ENCODE data around the gene XIRP1.
"Not testable (repeated sequence)": the region's sequence is repeated elsewhere in the genome, so short reads cannot be mapped to it uniquely, and the experiment has no call there.

XIRP1 gene

DNA sequence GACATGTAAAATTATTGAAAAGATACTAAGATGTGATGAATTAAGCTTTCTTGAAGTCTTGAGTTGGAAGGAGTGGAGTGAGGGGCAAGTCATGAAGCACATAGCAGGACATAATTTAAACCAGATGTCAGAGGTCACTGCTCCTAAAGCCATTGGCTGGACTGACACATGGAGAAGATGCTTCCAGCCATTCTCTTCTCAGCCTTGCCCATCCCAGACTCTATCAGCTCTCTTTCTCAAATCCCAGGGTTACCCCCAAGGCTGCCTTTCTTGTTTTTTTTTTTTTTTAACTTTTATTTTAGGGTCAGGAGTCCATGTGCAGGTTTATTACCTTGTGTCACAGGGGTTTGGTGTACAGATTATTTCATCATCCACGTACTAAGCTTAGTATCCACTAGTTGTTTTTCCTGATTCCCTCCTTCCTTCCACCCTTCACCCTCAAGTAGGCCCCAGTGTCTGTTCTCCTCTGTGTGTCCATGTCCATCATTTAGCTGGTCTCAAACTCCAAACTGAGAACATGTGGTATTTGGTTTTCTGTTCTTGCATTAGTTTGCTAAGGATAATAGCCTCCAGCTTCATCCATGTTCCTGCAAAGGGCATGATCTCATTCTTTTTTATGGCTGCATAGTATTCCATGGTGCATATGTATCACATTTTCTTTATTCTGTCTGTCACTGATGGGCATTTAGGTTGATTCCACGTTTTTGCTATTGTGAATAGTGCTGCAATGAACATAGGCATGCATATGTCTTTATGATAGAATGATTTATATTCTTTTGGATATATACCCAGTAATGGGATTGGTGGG lies 18.9 kb downstream of the XIRP1 start:
- ChIA-PET POLR2A (no interaction called here), CTCF (interaction anchor here (0.8 to 1.8 kb wide), 5 partner anchors 16 to 115 kb away, joined by 3 to 8 read pairs (median 4); no protein-coding TSS in a partner anchor)
- DNase-seq (ENCODE audit: low read depth, low spot score), result no peak
- H3K4me3 ChIP-seq (ENCODE audit: low read depth, low read length), result no peak overlapping the region
- TF ChIP-seq, protein P1, sequence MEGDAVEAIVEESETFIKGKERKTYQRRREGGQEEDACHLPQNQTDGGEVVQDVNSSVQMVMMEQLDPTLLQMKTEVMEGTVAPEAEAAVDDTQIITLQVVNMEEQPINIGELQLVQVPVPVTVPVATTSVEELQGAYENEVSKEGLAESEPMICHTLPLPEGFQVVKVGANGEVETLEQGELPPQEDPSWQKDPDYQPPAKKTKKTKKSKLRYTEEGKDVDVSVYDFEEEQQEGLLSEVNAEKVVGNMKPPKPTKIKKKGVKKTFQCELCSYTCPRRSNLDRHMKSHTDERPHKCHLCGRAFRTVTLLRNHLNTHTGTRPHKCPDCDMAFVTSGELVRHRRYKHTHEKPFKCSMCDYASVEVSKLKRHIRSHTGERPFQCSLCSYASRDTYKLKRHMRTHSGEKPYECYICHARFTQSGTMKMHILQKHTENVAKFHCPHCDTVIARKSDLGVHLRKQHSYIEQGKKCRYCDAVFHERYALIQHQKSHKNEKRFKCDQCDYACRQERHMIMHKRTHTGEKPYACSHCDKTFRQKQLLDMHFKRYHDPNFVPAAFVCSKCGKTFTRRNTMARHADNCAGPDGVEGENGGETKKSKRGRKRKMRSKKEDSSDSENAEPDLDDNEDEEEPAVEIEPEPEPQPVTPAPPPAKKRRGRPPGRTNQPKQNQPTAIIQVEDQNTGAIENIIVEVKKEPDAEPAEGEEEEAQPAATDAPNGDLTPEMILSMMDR (IDR thresholded peaks at IDR 0.05; ENCODE audit: insufficient read depth, low read length, missing control alignments), result no peak

DNA sequence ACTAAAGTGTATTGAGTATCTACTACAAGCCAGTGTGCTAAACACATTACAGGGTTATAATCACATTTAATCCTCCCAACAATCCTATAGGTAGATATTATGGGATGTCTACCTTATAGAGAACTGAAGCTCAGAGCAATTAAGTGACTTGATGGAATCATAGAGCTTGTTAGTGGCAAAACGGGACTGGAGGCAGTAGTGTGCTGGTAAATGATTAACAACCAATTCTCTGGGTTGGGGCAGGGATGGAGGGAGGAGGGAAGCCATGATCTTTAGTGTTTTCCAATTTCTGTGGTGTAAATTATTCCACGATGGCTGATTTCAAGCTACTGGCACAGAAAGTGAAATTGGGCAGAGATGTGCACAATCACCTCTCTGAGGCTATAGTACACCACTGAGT lies 20.5 kb downstream of the XIRP1 start:
- ChIA-PET CTCF (interaction anchor here (1.4 to 1.8 kb wide), 2 partner anchors 18 to 47 kb away, joined by 4 to 5 read pairs; no protein-coding TSS in a partner anchor), POLR2A (no interaction called here)
- TF ChIP-seq, protein P1 (IDR thresholded peaks at IDR 0.05; ENCODE audit: insufficient read depth, low read length, missing control alignments), result no peak
- no peak overlapping the region for H3K4me3 ChIP-seq (ENCODE audit: low read depth, low read length)
- DNase-seq (ENCODE audit: low read depth, low spot score), result no peak

DNA sequence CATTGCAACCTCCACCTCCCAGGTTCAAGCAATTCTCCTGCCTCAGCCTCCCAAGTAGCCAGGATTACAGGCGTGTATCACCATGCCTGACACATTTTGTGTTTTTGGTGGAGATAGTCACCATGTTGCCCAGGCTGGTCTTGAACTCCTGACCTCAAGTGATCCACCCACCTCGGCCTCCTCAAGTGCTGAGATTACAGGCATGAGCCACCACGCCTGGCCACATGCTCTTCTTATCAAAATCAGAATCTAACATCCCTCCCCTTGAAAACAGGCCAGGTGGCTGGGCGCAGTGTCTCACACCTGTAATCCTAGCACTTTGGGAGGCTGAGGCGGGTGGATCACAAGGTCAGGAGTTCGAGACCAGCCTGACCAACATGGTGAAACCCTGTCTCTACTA lies 21.5 kb downstream of the XIRP1 start:
- DNase-seq (ENCODE audit: low read depth, low spot score); POLR2A ChIA-PET: not testable (repeated sequence)
- CTCF ChIA-PET, result interaction anchor here (0.6 kb wide), 1 partner anchor 45 kb away, joined by 3 read pairs; no protein-coding TSS in a partner anchor

DNA sequence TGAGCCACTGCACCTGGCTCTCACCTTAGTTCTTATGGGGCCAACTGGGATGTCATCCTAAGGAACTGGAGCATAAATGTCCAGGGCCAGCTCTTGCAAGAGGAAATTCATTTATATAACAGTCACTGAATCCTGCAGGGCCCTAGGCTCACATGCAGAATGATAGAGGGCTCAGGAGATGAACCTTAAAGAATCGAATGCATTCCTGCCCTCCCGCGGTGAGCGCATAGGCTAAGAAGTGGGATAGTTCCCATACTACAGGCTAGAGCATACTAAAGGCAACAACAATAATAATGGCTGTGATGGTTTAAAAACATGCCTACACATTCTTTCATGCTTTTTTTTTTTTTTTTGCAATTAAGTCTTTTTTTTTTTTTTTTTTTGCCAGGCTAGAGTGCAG lies 21.9 kb downstream of the XIRP1 start:
- POLR2A ChIA-PET, result no interaction called here
- H3K4me3 ChIP-seq (ENCODE audit: low read depth, low read length), result no peak overlapping the region
- TF ChIP-seq, protein P1 (IDR thresholded peaks at IDR 0.05; ENCODE audit: insufficient read depth, low read length, missing control alignments), result no peak
- CTCF ChIA-PET, result interaction anchor here (1.3 to 5.6 kb wide), 2 partner anchors 8 to 20 kb away, joined by 5 to 27 read pairs; no protein-coding TSS in a partner anchor
- no peak for DNase-seq (ENCODE audit: low read depth, low spot score)

More for the DNA sequence above, 21.5 kb downstream of the XIRP1 start:
- not testable (repeated sequence) for H3K4me3 ChIP-seq (ENCODE audit: low read depth, low read length)

DNA sequence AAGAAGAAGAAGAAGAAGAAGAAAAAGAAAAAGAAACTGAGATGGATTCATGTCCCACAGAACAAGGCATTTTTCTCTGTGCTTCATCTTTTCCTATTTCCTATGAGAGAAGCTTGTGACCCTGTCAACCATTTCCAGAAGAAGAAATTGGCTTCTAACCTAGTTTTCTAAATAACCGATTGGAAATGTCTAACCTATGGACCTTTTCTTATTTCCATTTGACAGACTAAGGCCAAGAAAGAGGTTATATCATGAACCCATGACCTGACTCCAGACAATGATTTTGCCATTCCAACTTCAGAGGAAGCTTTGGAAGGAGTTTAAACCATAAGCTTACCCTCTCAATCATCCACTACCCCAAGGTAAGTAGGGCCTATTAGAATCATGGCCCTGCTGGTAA lies 22.7 kb downstream of the XIRP1 start:
- TF ChIP-seq, protein P1 (IDR thresholded peaks at IDR 0.05; ENCODE audit: insufficient read depth, low read length, missing control alignments), result no peak
- POLR2A ChIA-PET, result no interaction called here

DNA sequence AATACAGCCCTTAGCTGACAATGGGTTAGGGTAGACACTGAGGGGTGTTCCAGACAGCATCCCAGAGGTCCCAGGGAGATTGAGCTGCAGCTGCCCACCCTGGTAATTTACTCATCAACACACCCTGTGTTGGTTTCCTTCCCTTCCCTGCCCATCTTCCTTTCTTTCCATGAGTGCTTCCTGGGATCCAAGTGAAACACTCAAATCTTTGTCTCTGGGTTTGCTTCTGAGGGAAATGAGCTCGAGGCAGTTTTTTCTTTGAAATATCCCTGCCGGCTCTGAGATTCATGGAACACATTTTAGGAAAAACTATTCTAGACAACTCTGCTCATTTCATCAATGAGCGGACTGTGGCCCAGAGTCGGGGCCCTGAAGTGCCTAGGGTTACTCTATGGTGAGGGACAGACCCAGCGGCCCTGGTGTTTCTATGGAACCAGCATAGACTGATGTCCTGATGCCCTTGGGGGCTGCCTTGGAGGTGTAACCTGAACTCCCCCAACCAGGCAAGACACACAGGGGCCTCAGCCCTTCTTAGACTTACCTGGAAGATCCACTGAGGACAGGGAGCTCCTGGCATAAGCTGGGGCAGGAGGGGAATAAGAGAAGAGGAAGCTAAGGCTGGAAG lies 24.1 kb downstream of the XIRP1 start:
- ChIA-PET POLR2A (interaction anchor here (1.6 kb wide), 1 partner anchor 62 kb away, joined by 4 read pairs; no protein-coding TSS in a partner anchor), CTCF (interaction anchor here (2.6 to 5.6 kb wide), 4 partner anchors 10 to 122 kb away, joined by 13 to 28 read pairs (median 26); no protein-coding TSS in a partner anchor)
- TF ChIP-seq, protein P1 (IDR thresholded peaks at IDR 0.05; ENCODE audit: insufficient read depth, low read length, missing control alignments), result no peak
- no peak for DNase-seq (ENCODE audit: low read depth, low spot score)
- no peak overlapping the region for H3K4me3 ChIP-seq (ENCODE audit: low read depth, low read length)

More for the DNA sequence above, 22.7 kb downstream of the XIRP1 start:
- CTCF ChIA-PET, result interaction anchor here (1.3 to 5.6 kb wide), 2 partner anchors 9 to 20 kb away, joined by 5 to 27 read pairs; no protein-coding TSS in a partner anchor
- H3K4me3 ChIP-seq (ENCODE audit: low read depth, low read length), result no peak overlapping the region
- no peak for DNase-seq (ENCODE audit: low read depth, low spot score)

Measured in AG04449 (cell line).